ENCODE data around the gene SPIRE1.
"Not testable (repeated sequence)": the region's sequence is repeated elsewhere in the genome, so short reads cannot be mapped to it uniquely, and the experiment has no call there.

SPIRE1 gene

DNA sequence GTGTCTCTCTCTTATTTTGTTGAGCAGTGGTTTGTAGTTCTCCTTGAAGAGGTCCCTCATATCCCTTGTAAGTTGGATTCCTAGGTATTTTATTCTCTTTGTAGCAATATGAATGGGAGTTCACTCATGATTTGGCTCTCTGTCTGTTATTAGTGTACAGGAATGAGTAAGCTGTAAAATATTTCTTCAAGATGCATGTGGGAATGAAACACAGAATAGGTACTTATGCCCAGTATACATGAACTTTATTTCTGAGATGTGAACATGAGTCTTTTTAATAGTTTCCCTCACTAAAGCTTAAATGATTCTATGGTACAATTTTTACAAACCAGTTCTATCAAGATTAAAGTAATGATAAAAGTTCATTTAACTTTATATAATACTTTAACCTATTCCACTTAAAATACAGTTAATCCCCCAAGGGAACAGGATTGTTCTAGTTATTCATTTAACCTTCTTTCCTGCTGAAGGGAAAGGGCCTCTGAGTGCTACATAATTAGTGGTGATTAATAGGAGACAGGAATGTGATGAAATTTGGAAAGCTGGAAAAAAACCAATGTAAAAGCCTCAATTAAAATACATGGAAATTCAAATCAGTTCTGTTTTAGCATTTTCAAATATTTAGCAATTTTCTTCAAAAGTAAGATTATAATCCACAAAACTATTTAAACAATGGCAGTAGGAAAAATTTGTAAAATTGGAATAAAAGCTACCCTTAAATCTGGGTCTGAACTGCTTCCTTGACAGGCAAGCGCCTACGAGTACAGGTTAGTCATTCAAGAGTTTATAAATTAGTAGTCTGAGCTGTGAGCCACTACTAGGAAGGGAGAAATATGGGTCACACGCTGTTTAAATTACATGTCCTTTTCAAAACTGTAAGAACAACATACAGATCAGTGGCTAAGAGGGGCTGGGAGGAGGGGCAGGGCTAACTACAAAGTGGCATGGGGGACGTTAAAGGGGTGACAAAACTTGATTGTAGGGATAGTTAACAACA is 28.9 kb downstream of the SPIRE1 start:
- Histone ChIP-seq H3K4me1 (ENCODE audit: control insufficient read depth, insufficient read depth, low read length) (no peaks in the 10 kb centered on the region), H3K27me3 (ENCODE audit: control insufficient read depth in 1 of 2, insufficient read depth in 2 of 2, low read length in 2 of 2) (no peaks in the 10 kb centered on the region), H3K27ac (ENCODE audit: low read length) (no peak overlapping the region), H3K4me3 (ENCODE audit: low read length in 2 of 2) (no peak overlapping the region), H3K36me3 (ENCODE audit: control insufficient read depth in 2 of 2, insufficient read depth in 2 of 2, low read length in 2 of 2) (peaks cover 0 to 2% of the 10 kb centered on the region in 2 donors), H3K9ac (ENCODE audit: low read length in 2 of 2) (no peak overlapping the region), H3K9me3 (ENCODE audit: control insufficient read depth in 2 of 2, low read length in 2 of 2) (no peaks in the 10 kb centered on the region)

DNA sequence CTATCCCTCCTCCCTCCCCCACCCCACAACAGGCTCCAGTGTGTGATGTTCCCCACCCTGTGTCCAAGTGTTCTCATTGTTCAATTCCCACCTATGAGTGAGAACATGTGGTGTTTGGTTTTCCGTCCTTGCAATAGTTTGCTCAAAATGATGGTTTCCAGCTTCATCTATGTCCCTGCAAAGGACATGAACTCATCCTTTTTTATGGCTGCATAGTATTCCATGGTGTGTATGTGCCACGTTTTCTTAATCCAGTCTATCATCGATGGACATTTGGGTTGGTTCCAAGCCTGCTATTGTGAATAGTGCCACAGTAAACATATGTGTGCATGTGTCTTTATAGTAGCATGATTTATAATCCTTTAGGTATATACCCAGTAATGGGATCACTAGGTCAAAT is 30.7 kb downstream of the SPIRE1 start:
- not testable (repeated sequence) for H3K36me3 ChIP-seq (ENCODE audit: control insufficient read depth in 2 of 2, insufficient read depth in 2 of 2, low read length in 2 of 2); H3K27me3 ChIP-seq (ENCODE audit: control insufficient read depth in 1 of 2, insufficient read depth in 2 of 2, low read length in 2 of 2); H3K4me1 ChIP-seq (ENCODE audit: control insufficient read depth, insufficient read depth, low read length); H3K4me3 ChIP-seq (ENCODE audit: low read length in 2 of 2); H3K9me3 ChIP-seq (ENCODE audit: control insufficient read depth in 2 of 2, low read length in 2 of 2); H3K27ac ChIP-seq (ENCODE audit: low read length); H3K9ac ChIP-seq (ENCODE audit: low read length in 2 of 2)

DNA sequence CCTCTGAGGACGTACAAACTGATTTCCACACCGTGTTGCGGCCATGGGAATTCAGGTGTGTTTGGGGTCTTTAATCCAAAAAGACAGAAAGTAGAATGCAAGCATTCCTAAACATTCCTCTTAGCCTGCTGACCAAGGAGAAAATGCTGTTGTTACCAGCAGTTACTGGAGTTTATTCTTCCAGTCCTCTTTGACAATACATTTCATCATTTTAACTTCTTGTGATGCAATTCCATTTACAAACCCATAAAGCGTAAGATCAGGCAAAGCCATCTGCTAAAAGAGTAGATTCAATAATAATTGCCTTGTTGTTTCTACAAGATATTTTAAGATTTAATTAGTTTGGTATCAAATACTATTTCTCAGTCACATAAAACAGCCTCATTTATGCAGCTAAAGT is 32.7 kb downstream of the SPIRE1 start:
- Histone ChIP-seq H3K4me3 (ENCODE audit: low read length in 2 of 2) (no peak overlapping the region), H3K27ac (ENCODE audit: low read length) (no peak overlapping the region), H3K4me1 (ENCODE audit: control insufficient read depth, insufficient read depth, low read length) (no peaks in the 10 kb centered on the region), H3K9ac (ENCODE audit: low read length in 2 of 2) (no peak overlapping the region), H3K9me3 (ENCODE audit: control insufficient read depth in 2 of 2, low read length in 2 of 2) (no peaks in the 10 kb centered on the region), H3K36me3 (ENCODE audit: control insufficient read depth in 2 of 2, insufficient read depth in 2 of 2, low read length in 2 of 2) (no peaks in the 10 kb centered on the region), H3K27me3 (ENCODE audit: control insufficient read depth in 1 of 2, insufficient read depth in 2 of 2, low read length in 2 of 2) (no peaks in the 10 kb centered on the region)

DNA sequence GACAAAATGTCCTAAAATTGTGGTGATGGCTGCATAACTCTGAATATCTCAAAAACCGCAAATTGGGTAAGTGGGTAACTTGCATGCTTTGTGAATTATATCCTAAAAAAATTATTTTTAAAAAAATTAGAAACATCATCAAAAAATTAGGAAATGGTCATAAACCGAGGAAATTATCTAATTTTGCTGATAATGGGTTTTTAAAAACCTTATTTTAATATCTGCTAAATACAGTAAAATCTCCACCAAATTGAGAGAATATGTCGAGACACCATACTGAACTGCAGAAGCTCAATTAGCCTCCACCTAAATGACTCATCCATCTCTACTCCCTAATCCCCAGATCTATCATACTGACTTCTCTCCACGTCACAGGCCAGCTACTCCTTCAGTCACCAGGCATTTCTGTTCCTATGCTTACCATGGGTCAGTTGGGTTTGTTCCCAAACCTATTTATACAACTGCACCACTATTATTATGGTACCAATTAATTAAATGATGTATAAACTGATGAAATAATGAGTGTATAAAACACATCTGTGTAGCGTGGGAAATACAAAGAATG is 36.1 kb downstream of the SPIRE1 start:
- H3K9me3 ChIP-seq (ENCODE audit: control insufficient read depth in 2 of 2, low read length in 2 of 2): no peaks in the 10 kb centered on the region
- no peak overlapping the region for H3K27ac ChIP-seq (ENCODE audit: low read length)
- H3K4me3 ChIP-seq (ENCODE audit: low read length in 2 of 2): no peak overlapping the region
- H3K9ac ChIP-seq (ENCODE audit: low read length in 2 of 2): no peak overlapping the region
- no peaks in the 10 kb centered on the region for H3K36me3 ChIP-seq (ENCODE audit: control insufficient read depth in 2 of 2, insufficient read depth in 2 of 2, low read length in 2 of 2)
- no peaks in the 10 kb centered on the region for H3K27me3 ChIP-seq (ENCODE audit: control insufficient read depth in 1 of 2, insufficient read depth in 2 of 2, low read length in 2 of 2)
- no peaks in the 10 kb centered on the region for H3K4me1 ChIP-seq (ENCODE audit: control insufficient read depth, insufficient read depth, low read length)

DNA sequence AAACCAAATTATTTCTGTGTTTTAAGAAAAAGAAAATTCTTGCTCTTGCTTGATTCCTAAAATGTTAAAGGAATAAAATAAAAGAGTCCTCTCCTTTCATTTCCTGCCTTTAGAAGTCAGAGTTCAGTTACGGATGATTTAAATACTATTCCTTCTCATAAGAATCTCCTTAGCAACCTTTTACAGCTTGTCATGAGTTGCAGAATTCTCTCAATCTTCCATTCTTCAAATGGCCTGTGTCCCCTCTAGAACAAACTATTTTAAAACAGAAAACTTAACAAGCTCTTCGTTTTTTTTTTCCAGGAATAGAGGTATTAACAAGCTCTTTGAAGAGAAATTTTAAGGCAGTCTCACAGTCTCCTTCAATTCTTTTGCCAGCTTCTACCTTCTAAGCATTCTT is 42.2 kb downstream of the SPIRE1 start:
- no peak overlapping the region for H3K9ac ChIP-seq (ENCODE audit: low read length in 2 of 2)
- no peak overlapping the region for H3K4me3 ChIP-seq (ENCODE audit: low read length in 2 of 2)
- no peaks in the 10 kb centered on the region for H3K27me3 ChIP-seq (ENCODE audit: control insufficient read depth in 1 of 2, insufficient read depth in 2 of 2, low read length in 2 of 2)
- H3K9me3 ChIP-seq (ENCODE audit: control insufficient read depth in 2 of 2, low read length in 2 of 2): no peaks in the 10 kb centered on the region
- H3K27ac ChIP-seq (ENCODE audit: low read length): no peak overlapping the region
- no peaks in the 10 kb centered on the region for H3K4me1 ChIP-seq (ENCODE audit: control insufficient read depth, insufficient read depth, low read length)
- H3K36me3 ChIP-seq (ENCODE audit: control insufficient read depth in 2 of 2, insufficient read depth in 2 of 2, low read length in 2 of 2): no peaks in the 10 kb centered on the region

DNA sequence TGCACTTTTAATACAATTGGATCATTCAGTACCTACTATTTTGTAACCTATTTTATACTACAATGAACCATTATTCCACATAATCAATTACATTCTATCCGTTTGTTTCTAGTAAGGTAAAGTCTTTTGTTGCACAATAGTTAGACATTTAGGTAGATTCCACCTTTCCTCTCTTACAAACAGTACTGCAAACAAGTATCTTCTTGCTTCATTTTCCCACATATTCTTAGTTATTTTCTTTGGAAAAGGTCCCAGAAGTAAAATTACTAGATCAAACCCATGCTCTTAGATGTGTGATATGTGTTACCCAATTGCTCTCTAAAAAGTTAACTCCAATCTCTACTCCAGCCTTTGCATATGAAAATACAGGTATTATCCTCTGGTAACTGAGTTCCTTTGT is 49.6 kb downstream of the SPIRE1 start:
- no peaks in the 10 kb centered on the region for H3K36me3 ChIP-seq (ENCODE audit: control insufficient read depth in 2 of 2, insufficient read depth in 2 of 2, low read length in 2 of 2)
- H3K27me3 ChIP-seq (ENCODE audit: control insufficient read depth in 1 of 2, insufficient read depth in 2 of 2, low read length in 2 of 2): no peaks in the 10 kb centered on the region
- no peak overlapping the region for H3K27ac ChIP-seq (ENCODE audit: low read length)
- H3K4me1 ChIP-seq (ENCODE audit: control insufficient read depth, insufficient read depth, low read length): peaks cover 3% of the 10 kb centered on the region
- H3K9me3 ChIP-seq (ENCODE audit: control insufficient read depth in 2 of 2, low read length in 2 of 2): no peaks in the 10 kb centered on the region
- H3K4me3 ChIP-seq (ENCODE audit: low read length in 2 of 2): no peak overlapping the region
- no peak overlapping the region for H3K9ac ChIP-seq (ENCODE audit: low read length in 2 of 2)

DNA sequence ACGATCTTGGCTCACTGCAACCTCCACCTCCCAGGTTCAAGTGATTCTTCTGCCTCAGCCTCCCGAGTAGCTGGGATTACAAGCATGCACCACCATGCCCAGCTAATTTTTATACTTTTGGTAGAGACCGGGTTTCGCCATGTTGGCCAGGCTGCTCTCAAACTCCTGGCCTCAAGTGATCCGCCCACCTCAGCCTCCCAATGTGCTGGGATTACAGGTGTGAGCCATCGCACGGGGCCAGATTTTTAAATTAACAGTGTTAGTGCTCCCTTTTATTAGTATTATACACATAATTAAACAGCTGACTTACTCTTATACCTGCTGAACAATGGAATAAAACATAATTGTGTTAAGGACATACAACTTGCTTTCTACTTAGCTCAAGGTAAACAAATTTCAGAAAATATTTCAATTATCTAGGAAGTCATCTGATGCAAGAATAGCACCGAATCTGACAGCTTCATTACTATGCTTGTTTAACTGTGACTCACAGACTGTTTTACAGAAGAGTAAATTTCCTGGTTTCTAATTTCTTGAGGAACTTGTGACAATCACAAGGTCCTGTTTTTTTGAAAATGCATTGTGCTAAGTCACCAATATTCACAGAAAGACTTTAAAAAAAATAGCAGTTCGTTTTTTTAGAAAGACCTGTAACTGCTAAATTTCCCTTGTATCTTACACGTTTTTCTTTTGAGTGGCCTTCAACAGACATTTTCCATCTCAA is 51.2 kb downstream of the SPIRE1 start:
- Histone ChIP-seq H3K27me3 (ENCODE audit: control insufficient read depth in 1 of 2, insufficient read depth in 2 of 2, low read length in 2 of 2) (no peaks in the 10 kb centered on the region), H3K27ac (ENCODE audit: low read length) (no peak overlapping the region), H3K9ac (ENCODE audit: low read length in 2 of 2) (no peak overlapping the region), H3K4me1 (ENCODE audit: control insufficient read depth, insufficient read depth, low read length) (peaks cover 3% of the 10 kb centered on the region), H3K9me3 (ENCODE audit: control insufficient read depth in 2 of 2, low read length in 2 of 2) (no peaks in the 10 kb centered on the region), H3K4me3 (ENCODE audit: low read length in 2 of 2) (no peak overlapping the region), H3K36me3 (ENCODE audit: control insufficient read depth in 2 of 2, insufficient read depth in 2 of 2, low read length in 2 of 2) (no peaks in the 10 kb centered on the region)

DNA sequence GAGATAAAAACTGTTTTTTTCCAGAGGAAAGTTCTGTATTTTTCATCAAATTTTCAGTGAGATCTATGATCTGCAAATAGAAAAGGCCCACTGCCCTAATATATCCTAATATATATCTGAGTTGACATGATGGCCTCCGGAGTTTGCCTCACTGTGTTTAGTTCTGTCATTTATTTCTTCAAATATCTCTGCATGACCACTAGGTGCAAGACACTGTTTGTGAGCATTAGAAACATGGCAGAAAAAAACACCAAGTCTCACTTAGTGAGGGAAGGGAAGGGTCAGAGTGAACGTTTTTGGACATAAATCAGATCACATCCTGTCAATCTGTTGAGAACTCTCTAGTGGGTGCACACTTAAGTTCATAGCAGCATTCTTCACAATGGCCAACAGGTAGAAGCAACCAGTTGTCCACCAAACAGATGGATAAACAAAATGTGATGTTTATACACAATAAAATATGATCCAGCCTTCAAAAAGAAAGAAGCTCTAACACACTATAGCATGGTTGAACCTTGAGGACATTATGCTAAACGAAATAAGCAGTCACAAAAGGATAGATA is 53.4 kb downstream of the SPIRE1 start:
- Histone ChIP-seq H3K36me3 (ENCODE audit: control insufficient read depth in 2 of 2, insufficient read depth in 2 of 2, low read length in 2 of 2) (no peaks in the 10 kb centered on the region), H3K27ac (ENCODE audit: low read length) (no peak overlapping the region), H3K9ac (ENCODE audit: low read length in 2 of 2) (no peak overlapping the region), H3K4me1 (ENCODE audit: control insufficient read depth, insufficient read depth, low read length) (peaks cover under 1% of the 10 kb centered on the region), H3K27me3 (ENCODE audit: control insufficient read depth in 1 of 2, insufficient read depth in 2 of 2, low read length in 2 of 2) (no peaks in the 10 kb centered on the region), H3K9me3 (ENCODE audit: control insufficient read depth in 2 of 2, low read length in 2 of 2) (no peaks in the 10 kb centered on the region), H3K4me3 (ENCODE audit: low read length in 2 of 2) (no peak overlapping the region)

DNA sequence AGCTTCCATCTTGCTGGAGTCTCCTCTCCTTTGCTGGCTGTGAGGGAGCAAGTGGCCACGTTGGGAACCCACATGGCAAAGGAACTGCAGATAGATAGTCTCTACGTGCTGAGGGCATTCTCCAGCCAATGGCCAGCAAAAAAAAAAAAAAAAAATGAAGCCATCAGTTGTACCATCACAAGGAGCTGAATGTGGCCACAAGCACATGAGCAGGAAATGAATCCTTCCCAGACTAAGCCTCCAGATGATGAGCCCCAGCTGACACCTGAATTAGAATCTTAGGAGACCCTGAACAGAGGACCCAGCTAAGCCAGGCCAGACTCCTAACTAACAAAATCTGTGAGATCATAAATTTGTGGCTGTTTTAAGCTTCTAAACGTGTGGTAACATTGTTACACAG is 57.9 kb downstream of the SPIRE1 start:
- no peaks in the 10 kb centered on the region for H3K36me3 ChIP-seq (ENCODE audit: control insufficient read depth in 2 of 2, insufficient read depth in 2 of 2, low read length in 2 of 2)
- no peaks in the 10 kb centered on the region for H3K27me3 ChIP-seq (ENCODE audit: control insufficient read depth in 1 of 2, insufficient read depth in 2 of 2, low read length in 2 of 2)
- no peak overlapping the region for H3K27ac ChIP-seq (ENCODE audit: low read length)
- H3K9ac ChIP-seq (ENCODE audit: low read length in 2 of 2): no peak overlapping the region
- H3K4me1 ChIP-seq (ENCODE audit: control insufficient read depth, insufficient read depth, low read length): no peaks in the 10 kb centered on the region
- H3K9me3 ChIP-seq (ENCODE audit: control insufficient read depth in 2 of 2, low read length in 2 of 2): no peaks in the 10 kb centered on the region
- H3K4me3 ChIP-seq (ENCODE audit: low read length in 2 of 2): no peak overlapping the region

DNA sequence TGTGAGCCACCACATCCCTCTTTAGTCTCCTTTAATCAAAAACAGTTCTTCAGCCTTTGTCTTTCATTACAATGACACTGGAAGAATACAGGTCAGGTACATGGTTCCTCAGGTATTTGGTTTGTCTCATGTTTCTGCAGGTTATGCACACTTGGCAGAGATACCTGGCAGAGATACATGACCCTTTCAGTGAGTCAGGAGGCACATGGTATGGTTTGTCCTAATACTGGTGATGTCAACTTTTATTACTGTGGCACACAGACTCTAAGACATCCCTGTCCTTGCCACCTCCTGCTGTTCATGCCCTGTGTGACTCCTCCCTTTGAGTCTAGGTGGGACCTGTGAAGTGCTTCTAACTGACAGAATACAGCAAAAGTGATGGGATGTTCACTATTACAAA is 58.4 kb downstream of the SPIRE1 start:
- Histone ChIP-seq H3K4me3 (ENCODE audit: low read length in 2 of 2) (no peak overlapping the region), H3K9ac (ENCODE audit: low read length in 2 of 2) (no peak overlapping the region), H3K36me3 (ENCODE audit: control insufficient read depth in 2 of 2, insufficient read depth in 2 of 2, low read length in 2 of 2) (no peaks in the 10 kb centered on the region), H3K9me3 (ENCODE audit: control insufficient read depth in 2 of 2, low read length in 2 of 2) (no peaks in the 10 kb centered on the region), H3K4me1 (ENCODE audit: control insufficient read depth, insufficient read depth, low read length) (no peaks in the 10 kb centered on the region), H3K27me3 (ENCODE audit: control insufficient read depth in 1 of 2, insufficient read depth in 2 of 2, low read length in 2 of 2) (no peaks in the 10 kb centered on the region), H3K27ac (ENCODE audit: low read length) (no peak overlapping the region)

Measured in stomach smooth muscle (tissue), 2 donors.